IgD-negative memory B cell (primary cell): ENCODE results near the gene WNT6. TPM values are rescaled to one million over a fixed set of nuclear protein-coding genes. Genes with fewer than 3 reads are reported as not detected.

Experiments used
- H3K27ac Mint-ChIP-seq, 3 donors: one replicate each; pipeline ENCODE4 v1.8.0; 2020 to 2022; ENCODE audit warnings: mild to moderate bottlenecking in 3 of 3, mixed read lengths in 3 of 3, moderate library complexity in 1 of 3
- H3K27me3 Mint-ChIP-seq: one replicate; pipeline ENCODE4 v1.8.0; 2021; ENCODE audit warnings: mixed read lengths
- H3K36me3 Mint-ChIP-seq: one replicate; pipeline ENCODE4 v1.8.0; 2020; ENCODE audit warnings: mild to moderate bottlenecking, mixed read lengths
- H3K4me1 Mint-ChIP-seq, 3 donors: one replicate each; pipeline ENCODE4 v1.8.0; 2020 to 2022; ENCODE audit warnings: mixed read lengths in 3 of 3, mild to moderate bottlenecking in 1 of 3
- H3K4me3 Mint-ChIP-seq, 4 donors: one replicate each; pipeline ENCODE4 v1.8.0; 2020 to 2022; ENCODE audit warnings: mild to moderate bottlenecking in 4 of 4, mixed read lengths in 4 of 4, moderate library complexity in 3 of 4
- H3K9me3 Mint-ChIP-seq, 3 donors: one replicate each; pipeline ENCODE4 v1.8.0; 2020 to 2021; ENCODE audit warnings: mixed read lengths in 3 of 3, mild to moderate bottlenecking in 1 of 3
- polyA plus RNA-seq: library from polyadenylated mRNA; unstranded; fragments of 300-500 nt; fragmentation: Illumina TruSeq; gene quantifications from one replicate; pipeline ENCODE4 v1.2.3, GENCODE V29; 2021

Gene WNT6
- polyA plus RNA-seq, 1 donor from 2014 or later, result 0.86 TPM

DNA sequence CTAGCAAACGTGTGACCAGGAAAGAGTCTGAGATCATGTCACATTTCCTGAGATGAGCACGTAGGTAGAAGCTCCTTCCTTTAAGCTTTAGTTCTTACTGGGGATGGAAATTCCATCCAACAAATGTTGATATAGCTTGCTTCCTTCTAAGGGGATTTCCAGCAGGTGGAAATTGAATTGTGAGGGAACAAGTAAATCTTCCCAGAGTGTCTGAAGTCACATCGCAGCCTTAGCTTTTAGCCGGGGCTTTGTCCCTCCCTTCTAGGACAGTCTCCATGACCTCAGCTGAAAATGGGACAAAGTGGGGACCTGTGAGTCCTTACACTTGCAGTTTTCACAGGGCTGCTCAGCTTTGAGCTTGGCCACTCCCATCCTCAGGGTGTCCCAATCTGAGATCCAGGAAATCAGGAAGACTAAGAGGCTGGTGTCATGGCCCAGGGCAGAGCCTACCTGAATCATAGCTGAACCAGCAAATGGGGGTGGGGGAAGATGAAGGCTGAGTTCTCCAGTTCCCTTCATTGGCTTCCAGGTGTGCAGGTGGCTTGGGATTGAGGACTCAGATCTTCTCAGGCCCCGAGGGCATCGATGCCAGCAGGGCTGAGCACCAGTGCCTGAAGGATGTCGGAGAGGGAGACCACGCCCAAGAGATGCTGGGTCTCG lies 36.3 kb upstream of the WNT6 start:
- H3K9me3 Mint-ChIP-seq, result no peaks in the 10 kb centered on the region
- no peak overlapping the region for H3K27ac Mint-ChIP-seq
- H3K4me1 Mint-ChIP-seq, result peaks cover 0 to 3% (median 2%) of the 10 kb centered on the region in 3 donors
- peaks cover 14% of the 10 kb centered on the region for H3K27me3 Mint-ChIP-seq
- no peaks in the 10 kb centered on the region for H3K36me3 Mint-ChIP-seq
- H3K4me3 Mint-ChIP-seq, result no peak overlapping the region

DNA sequence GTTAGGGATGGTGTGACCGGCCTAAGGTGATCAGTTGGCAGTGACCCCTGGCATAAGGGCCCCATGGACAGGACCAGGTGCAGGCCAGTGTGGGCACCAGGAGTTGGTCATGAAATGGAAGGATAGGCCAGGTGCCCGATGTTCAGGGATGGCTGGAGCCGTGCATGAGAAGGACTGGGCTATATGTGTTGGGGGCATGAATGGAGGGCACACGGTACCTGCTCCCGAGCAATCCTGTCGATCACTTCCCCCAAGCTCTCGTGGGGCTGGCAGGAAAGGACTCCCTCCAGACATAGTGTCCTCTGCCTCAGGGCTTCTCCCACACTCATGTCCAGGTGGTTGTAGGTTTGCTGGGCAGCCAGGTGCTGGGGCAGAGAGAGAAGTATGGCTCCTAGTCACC lies 35.6 kb upstream of the WNT6 start:
- Mint-ChIP-seq H3K4me3 (no peak overlapping the region), H3K27me3 (peaks cover 14% of the 10 kb centered on the region), H3K9me3 (no peaks in the 10 kb centered on the region), H3K36me3 (no peaks in the 10 kb centered on the region), H3K4me1 (peaks cover 0 to 3% (median 2%) of the 10 kb centered on the region in 3 donors), H3K27ac (no peak overlapping the region)

DNA sequence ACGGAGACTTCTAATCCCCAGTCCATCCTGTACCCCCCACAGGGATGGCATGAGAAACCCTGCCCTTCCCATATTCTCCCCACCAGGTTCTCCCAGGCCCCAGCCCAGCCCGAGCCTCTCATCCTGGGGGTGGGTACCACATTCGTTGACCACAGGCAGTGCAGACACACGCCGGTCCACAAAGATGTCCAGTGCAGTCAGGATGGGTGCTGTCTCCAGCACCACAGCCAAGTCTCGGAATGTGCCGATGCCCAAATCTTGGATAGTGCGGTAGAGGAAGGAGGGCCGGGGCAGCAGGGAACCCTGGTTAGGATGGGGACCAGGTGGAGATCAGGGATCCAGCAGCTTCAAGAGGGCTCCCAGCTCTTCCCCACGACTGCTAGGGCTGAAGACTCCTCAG lies 32.8 kb upstream of the WNT6 start:
- H3K27ac Mint-ChIP-seq, result no peak overlapping the region

DNA sequence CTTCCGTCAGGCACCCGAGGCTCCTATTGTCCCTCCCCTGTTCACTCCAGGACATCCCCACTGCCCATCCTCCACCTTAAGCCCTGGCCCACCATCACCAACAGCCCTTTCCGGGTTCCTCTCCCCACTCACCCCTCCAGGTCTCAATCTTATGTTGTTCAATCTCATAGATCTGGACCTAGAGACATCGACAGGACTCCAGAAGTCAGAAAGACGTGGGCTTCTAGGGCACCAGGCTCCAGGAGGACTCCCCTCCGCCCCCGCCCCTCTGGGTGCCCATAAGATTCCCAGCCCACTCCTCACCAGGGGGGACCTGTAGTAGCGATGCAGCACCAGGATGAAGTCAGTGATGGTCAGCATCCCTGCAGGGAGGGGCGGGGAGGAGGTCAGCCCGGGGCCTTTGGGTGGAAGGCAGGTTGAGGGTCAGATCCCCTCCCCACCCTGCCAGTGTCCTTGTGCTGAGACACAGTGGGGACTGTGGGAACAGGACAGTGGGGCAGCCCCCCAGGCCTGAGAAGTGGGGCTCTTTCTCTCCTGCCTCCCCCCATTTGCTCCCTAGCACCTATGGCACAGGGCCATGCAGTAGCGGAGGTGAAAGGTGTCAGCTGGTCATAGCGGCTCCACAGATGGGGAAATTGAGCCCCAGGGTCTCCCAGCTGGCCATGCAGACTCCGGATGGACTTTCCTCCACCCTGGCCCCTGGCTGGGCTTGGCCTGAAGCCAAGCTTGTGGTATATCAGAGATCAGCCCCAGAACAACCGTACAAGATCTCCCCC lies 31.7 kb upstream of the WNT6 start:
- Mint-ChIP-seq H3K27ac (no peak overlapping the region), H3K4me1 (peaks cover 0 to 3% (median 2%) of the 10 kb centered on the region in 3 donors), H3K4me3 (no peak overlapping the region), H3K27me3 (peaks cover 27% of the 10 kb centered on the region), H3K9me3 (no peaks in the 10 kb centered on the region), H3K36me3 (peaks cover 1% of the 10 kb centered on the region)

More for the DNA sequence above, 32.8 kb upstream of the WNT6 start:
- Mint-ChIP-seq H3K36me3 (no peaks in the 10 kb centered on the region), H3K9me3 (no peaks in the 10 kb centered on the region), H3K27me3 (peaks cover 21% of the 10 kb centered on the region), H3K4me3 (peak overlapping the region in 1 of 4 donors; percentile 29), H3K4me1 (peaks cover 0 to 3% (median 2%) of the 10 kb centered on the region in 3 donors)

DNA sequence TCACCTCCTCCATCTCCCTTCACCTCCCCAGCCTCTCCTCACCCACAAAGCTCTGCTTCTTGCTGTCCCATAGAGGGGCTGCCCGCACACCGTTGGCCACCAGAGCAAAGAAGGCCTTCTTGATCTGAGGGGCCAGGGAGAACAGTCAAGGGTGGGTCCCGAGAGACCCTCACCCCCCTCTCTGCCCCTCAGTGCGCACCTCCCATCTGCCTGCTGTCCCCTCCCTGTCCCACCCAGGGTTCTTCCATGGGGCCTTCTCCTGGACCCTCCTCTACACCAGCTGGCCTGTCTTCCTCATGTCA lies 31.2 kb upstream of the WNT6 start:
- H3K36me3 Mint-ChIP-seq, result peaks cover 1% of the 10 kb centered on the region
- no peak overlapping the region for H3K4me3 Mint-ChIP-seq
- no peak overlapping the region for H3K27ac Mint-ChIP-seq
- H3K4me1 Mint-ChIP-seq, result peaks cover 0 to 3% (median 2%) of the 10 kb centered on the region in 3 donors
- no peaks in the 10 kb centered on the region for H3K9me3 Mint-ChIP-seq
- H3K27me3 Mint-ChIP-seq, result peaks cover 26% of the 10 kb centered on the region

DNA sequence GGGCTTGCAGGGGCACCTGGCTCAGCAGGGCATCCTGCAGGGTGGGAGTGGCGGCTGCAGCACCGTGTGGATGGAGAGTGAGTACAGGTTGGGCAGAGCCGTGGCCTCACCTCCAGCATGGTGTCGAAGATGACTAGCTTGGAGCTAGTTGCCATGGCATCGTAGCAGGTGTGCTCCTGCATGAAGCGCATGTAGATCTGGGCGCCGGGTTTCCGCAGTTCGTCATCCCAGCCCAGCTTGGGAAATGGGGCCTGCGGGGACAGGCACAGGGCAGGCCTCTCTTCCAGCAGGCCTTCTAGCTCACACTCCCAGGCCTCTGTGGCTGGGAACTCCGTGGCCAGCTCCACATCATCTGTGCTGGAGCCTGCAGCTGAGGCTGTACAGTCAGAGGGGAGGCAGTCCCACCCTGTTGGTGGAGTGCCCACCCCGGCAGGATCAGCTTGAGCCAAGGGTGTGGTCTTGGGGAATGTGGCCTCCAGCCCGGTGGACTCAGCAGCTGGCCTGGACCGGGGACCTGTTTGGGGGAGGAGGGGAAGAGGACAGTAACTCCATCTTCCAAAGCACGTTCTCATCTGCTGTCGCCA lies 29.6 kb upstream of the WNT6 start:
- Mint-ChIP-seq H3K27ac (no peak overlapping the region), H3K4me1 (peaks cover 0 to 3% (median 2%) of the 10 kb centered on the region in 3 donors), H3K9me3 (no peaks in the 10 kb centered on the region)

DNA sequence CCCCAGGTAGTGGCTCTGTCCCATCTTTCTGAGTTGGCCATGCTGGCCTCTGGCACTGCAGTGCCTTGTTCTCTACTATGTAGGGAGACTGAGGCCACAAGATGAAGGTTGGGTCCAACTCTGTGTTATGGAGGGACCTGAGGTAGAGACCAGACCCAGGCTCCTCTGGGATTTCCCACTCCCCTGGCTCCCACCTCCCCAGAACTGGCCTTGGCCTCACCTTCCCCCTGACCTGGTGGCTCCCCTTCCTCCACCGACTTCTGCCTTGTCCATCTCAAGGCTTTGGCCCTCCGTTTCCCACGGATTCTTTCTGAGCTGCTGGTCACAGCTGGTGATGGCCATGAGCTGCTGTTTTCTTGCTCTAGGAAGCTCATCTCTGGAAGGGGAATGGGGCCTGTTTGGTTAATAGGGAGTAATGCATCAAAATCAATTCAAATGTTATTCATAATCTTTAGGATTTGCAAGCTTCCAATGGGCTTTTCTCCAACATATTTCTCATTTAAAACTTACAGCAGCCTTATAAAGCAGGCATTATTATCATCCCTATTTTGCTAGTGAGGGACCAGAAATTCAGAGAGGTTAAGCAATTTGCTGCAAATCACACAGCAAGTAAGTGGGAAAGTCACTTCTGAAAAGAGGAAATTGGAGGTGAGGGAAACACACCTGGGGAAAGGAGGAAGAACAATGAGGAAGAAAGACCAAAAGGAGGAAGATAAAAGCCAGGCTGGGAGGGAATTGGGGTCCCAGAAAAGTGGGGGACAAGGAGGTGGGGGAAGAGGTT lies 28.9 kb upstream of the WNT6 start:
- Mint-ChIP-seq H3K4me3 (peak overlapping the region in 2 of 4 donors; percentile 27 to 60), H3K9me3 (no peaks in the 10 kb centered on the region), H3K27ac (no peak overlapping the region), H3K4me1 (peaks cover 0 to 3% (median 2%) of the 10 kb centered on the region in 3 donors), H3K27me3 (peaks cover 29% of the 10 kb centered on the region), H3K36me3 (peaks cover 1% of the 10 kb centered on the region)

More for the DNA sequence above, 29.6 kb upstream of the WNT6 start:
- Mint-ChIP-seq H3K4me3 (peak overlapping the region in 1 of 4 donors; percentile 60), H3K36me3 (peaks cover 1% of the 10 kb centered on the region), H3K27me3 (peaks cover 29% of the 10 kb centered on the region)

DNA sequence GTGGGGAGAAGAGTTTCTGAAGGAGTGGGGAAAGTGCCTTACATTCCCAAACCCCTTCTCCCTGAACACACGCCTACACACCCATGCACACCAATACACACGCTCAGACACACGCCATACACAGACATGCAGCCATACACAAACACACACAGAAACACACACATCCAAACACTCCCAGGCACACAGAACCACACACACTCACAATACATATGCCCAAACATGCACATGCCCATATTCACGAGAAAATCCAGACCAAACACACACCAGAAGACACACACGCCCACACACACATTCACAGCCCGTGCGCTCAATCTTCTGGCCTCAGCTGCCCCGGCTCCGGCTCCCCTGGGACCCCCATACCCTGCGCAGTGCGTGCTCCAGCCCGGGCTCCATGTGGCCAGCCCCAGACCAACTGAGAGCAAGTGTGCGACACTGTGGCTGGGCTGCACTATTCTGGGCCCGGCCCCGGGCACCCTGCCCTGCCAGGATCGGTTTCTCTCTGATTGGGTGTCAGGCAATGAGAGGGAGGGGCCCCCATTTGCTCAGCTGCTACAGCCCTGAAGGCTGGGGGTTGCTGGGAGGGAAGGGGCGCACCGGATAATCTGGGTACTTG lies 28.1 kb upstream of the WNT6 start, which contains the start of gene PRKAG3:
PRKAG3 (minus strand) TSS at position 426 of the 613 bp plus-strand sequence.
- H3K36me3 Mint-ChIP-seq, result peaks cover 1% of the 10 kb centered on the region
- peaks cover 29% of the 10 kb centered on the region for H3K27me3 Mint-ChIP-seq
- no peak within 1 kb of the TSS for H3K27ac Mint-ChIP-seq
- H3K4me3 Mint-ChIP-seq, result peak within 1 kb of the TSS in 1 of 4 donors; percentile 27
- H3K4me1 Mint-ChIP-seq, result peaks cover 0 to 1% (median under 1%) of the 10 kb centered on the region in 3 donors
- no peaks in the 10 kb centered on the region for H3K9me3 Mint-ChIP-seq

DNA sequence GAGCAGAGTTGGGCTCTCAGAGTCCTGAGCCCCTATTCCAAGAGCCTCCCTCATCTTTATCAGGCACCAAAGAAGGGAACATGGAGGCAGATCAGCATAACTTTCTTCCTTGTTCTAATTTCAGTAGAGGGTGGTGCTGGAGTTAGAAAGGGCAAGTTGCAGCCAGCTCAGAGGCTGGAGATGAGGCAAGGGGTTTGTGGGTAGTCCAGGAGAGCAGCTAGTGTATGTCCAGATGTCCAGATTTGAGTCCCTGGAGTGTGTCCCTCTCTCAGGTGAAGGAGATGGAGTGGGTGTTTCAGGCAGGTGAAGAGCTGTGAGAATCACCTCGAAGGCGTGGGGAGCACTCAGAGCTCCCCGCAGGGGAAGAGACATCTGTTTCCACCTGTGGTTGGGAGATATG lies 27.5 kb upstream of the WNT6 start:
- Mint-ChIP-seq H3K4me3 (no peak overlapping the region), H3K9me3 (peaks cover 0 to 4% (median 3%) of the 10 kb centered on the region in 3 donors), H3K36me3 (peaks cover 1% of the 10 kb centered on the region), H3K27me3 (peaks cover 31% of the 10 kb centered on the region), H3K4me1 (no peaks in the 10 kb centered on the region), H3K27ac (no peak overlapping the region)

DNA sequence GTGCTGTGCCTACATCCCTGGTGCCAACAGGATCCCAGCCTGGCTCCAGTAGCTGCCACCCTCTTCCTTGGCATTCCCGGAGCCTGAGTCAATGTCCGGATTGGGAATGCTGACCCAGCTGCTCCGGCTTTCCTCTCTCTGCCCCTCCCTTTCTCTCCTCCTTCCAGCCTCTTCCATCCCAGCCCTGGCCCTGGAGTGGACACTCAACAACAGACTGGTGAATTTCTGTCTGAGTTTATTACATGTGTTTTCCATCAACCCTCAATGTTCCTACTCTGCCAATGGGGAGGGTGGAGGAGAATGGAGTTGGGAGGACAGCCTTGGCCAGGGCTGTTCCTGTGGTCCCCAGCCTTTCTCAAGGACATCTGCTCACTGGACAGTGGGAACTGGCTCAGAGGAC lies 27.1 kb upstream of the WNT6 start:
- no peak overlapping the region for H3K27ac Mint-ChIP-seq
- H3K4me1 Mint-ChIP-seq, result no peaks in the 10 kb centered on the region
- H3K4me3 Mint-ChIP-seq, result no peak overlapping the region
- H3K36me3 Mint-ChIP-seq, result peaks cover 1% of the 10 kb centered on the region
- peaks cover 31% of the 10 kb centered on the region for H3K27me3 Mint-ChIP-seq
- peaks cover 2 to 8% (median 6%) of the 10 kb centered on the region in 3 donors for H3K9me3 Mint-ChIP-seq

DNA sequence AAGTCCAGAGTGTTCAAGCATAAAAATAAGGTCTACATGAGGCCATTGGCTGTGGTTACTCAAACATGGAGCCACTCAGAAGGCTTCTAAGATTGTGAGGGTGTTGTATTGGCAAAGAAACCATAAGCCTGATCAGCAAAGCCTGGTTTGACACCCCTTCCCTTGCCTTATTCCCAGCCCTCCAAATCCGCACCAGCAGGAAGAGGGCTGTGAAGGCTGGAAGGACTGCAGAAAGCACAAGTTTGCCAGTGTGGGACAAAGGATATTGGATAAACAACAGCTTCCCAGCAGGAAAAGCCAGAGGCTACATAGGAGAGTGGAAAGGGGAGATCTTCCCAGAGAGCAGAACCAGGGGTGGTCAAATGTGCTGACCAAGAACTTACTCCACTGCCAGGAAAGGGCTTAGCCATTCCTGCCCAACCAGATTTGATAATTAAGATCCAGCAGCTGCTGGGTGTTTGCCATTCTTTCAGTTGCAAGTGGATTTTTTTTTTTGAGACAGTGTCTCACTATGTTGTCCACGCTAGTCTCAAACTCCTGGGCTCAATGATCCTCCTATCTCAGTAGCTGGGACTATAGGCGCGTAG lies 26.5 kb upstream of the WNT6 start:
- Mint-ChIP-seq H3K4me1 (no peaks in the 10 kb centered on the region), H3K9me3 (peaks cover 6 to 14% (median 10%) of the 10 kb centered on the region in 3 donors), H3K36me3 (peaks cover 5% of the 10 kb centered on the region), H3K4me3 (no peak overlapping the region), H3K27ac (no peak overlapping the region), H3K27me3 (peaks cover 30% of the 10 kb centered on the region)

DNA sequence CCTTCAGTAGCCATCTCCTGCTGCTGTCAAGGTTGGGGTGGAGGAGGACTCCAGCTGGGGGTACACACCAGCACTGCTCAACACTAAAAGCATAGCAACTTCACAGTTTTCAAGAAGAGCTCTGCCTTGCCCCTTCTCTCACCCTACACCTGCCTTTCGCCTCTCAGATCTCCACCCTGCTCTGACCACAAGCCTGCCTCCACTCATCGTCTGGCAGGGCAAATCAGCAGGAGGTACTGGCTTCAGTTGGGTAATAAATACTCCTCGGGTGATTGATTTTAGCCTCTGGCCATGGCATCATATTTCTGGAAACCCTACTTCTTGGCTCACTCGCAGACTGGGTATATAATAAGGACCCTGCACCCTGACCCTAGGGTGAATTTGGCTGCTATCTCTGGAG lies 24.9 kb upstream of the WNT6 start:
- Mint-ChIP-seq H3K4me3 (no peak overlapping the region), H3K9me3 (peaks cover 6 to 15% (median 10%) of the 10 kb centered on the region in 3 donors), H3K27me3 (peaks cover 30% of the 10 kb centered on the region), H3K4me1 (no peaks in the 10 kb centered on the region), H3K36me3 (peaks cover 5% of the 10 kb centered on the region), H3K27ac (no peak overlapping the region)

DNA sequence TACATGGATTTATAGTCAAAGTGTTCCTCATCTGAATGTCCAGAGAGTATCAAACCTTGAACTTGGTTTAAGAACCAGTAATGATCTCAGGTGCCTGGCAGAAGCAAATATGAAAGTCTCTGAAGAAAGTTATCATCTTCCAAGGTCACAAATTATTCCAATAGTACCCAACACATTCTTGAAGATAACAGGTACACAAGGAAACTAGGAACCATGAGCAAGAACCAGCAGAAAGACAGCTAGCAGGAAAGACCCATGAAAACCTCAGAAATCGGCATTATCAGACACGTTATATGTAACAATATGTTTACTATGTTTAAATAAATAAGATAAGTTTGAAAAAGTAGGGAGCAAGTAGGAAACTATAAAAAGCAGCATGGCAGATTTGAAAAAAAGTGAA lies 22.1 kb upstream of the WNT6 start:
- no peak overlapping the region for H3K27ac Mint-ChIP-seq
- H3K9me3 Mint-ChIP-seq, result peaks cover 9 to 15% (median 14%) of the 10 kb centered on the region in 3 donors
- H3K4me3 Mint-ChIP-seq, result no peak overlapping the region
- peaks cover 3% of the 10 kb centered on the region for H3K36me3 Mint-ChIP-seq
- peaks cover 21% of the 10 kb centered on the region for H3K27me3 Mint-ChIP-seq
- H3K4me1 Mint-ChIP-seq, result no peaks in the 10 kb centered on the region

DNA sequence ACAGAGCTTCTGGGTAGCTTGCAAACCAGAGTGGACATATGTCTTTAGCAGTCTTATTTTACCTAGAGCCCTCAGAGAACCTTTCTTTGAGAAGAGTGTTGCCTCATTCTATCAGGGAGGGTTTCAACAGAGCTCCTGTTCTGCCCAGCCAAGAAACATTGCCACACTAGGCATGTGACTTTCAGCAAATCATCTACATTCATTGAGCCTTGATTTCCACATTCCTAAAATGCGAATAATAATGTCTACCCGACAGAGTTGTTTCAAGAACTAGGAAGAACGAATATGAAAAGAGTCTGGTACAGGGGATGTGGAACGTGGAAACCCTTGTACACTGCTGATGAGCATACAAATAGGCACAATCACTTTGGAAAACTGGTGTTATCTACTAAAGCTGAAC lies 20.2 kb upstream of the WNT6 start:
- Mint-ChIP-seq H3K36me3 (peaks cover 3% of the 10 kb centered on the region), H3K4me3 (no peak overlapping the region), H3K27me3 (peaks cover 18% of the 10 kb centered on the region), H3K27ac (no peak overlapping the region), H3K4me1 (no peaks in the 10 kb centered on the region), H3K9me3 (peaks cover 9 to 23% (median 18%) of the 10 kb centered on the region in 3 donors)
